Smooth muscle cell (in vitro differentiated cells): ENCODE results near the gene SLC39A5. TPM values are rescaled to one million over a fixed set of nuclear protein-coding genes. Genes with fewer than 3 reads are reported as not detected.

Source experiments
- DNase-seq: peaks from one replicate; lab custom pipeline; 2025; ENCODE audit not compliant: unreplicated experiment; lab: John Stamatoyannopoulos, UW
- H2AFZ ChIP-seq: fragments of 200-600 bp; sonication (generic); 2 replicates; pipeline ENCODE4 v1.6.0; 2016; ENCODE audit warnings: antibody characterized with exemption, low read depth, mild to moderate bottlenecking
- H3F3A ChIP-seq: fragments of 200-600 bp; sonication (generic); 2 replicates; pipeline ENCODE4 v1.6.0; 2017; ENCODE audit warnings: antibody characterized with exemption, low read depth
- H3K27ac ChIP-seq: fragments of 200-600 bp; sonication (generic); 2 replicates; pipeline ENCODE4 v1.5.1; 2016; ENCODE audit warnings: low read depth, mild to moderate bottlenecking
- H3K27me3 ChIP-seq: fragments of 200-600 bp; sonication (generic); 2 replicates; pipeline ENCODE4 v1.6.1; 2016; ENCODE audit warnings: low read depth, mild to moderate bottlenecking
- H3K36me3 ChIP-seq: fragments of 200-600 bp; sonication (generic); 2 replicates; pipeline ENCODE4 v1.5.1; 2016; ENCODE audit warnings: low read depth
- H3K4me1 ChIP-seq: fragments of 200-600 bp; sonication (generic); 2 replicates; pipeline ENCODE4 v1.5.1; 2016; ENCODE audit warnings: low read depth
- H3K4me2 ChIP-seq: fragments of 200-600 bp; sonication (generic); 2 replicates; pipeline ENCODE4 v1.6.0; 2016; ENCODE audit warnings: mild to moderate bottlenecking
- H3K4me3 ChIP-seq: fragments of 200-600 bp; sonication (generic); 2 replicates; pipeline ENCODE4 v1.5.1; 2016; ENCODE audit warnings: mild to moderate bottlenecking
- H3K79me2 ChIP-seq: fragments of 200-600 bp; sonication (generic); 2 replicates; pipeline ENCODE4 v1.6.0; 2016; ENCODE audit warnings: low read depth, mild to moderate bottlenecking
- H3K9ac ChIP-seq: fragments of 200-600 bp; sonication (generic); 2 replicates; pipeline ENCODE4 v1.6.0; 2016; ENCODE audit warnings: low read depth
- H3K9me3 ChIP-seq: fragments of 200-600 bp; sonication (generic); replicated peaks from 2 replicates; pipeline ENCODE4 v1.5.1; 2016; ENCODE audit warnings: low read depth
- H4K20me1 ChIP-seq: fragments of 200-600 bp; sonication (generic); 2 replicates; pipeline ENCODE4 v1.6.0; 2016; ENCODE audit warnings: low read depth
- CTCF ChIP-seq: fragments of 200-600 bp; sonication (generic); IDR thresholded peaks from 2 replicates; pipeline ENCODE4 v1.5.1; 2017; ENCODE audit warnings: borderline replicate concordance, mild to moderate bottlenecking, antibody characterized with exemption; ENCODE audit not compliant: insufficient read depth, poor library complexity, severe bottlenecking
- WGBS: methylation state at CpG from one replicate; pipeline ENCODE4 v1.1.7; 2016; ENCODE audit warnings: low lambda C conversion rate; 5-methylcytosine and 5-hydroxymethylcytosine counted together
- polyA plus RNA-seq: library from polyadenylated mRNA; unstranded; fragments of >200 nt; fragmentation: Nextera tagmentation; extraction: Ambion mirVana; gene quantifications from 2 replicates; pipeline ENCODE4 v1.2.1, GENCODE V29; 2016
- total RNA-seq: library from RNA; depleted of rRNA; stranded (reverse); fragments of >200 nt; gene quantifications from 2 replicates; pipeline ENCODE4 v1.2.3, GENCODE V29; 2014

Gene SLC39A5
- total and polyA plus RNA-seq, 2 experiments from 2014 or later = 0.36 TPM; not detected in 1

- Histone ChIP-seq H3K27ac (no peak overlapping the region), H3K4me3 (no peak overlapping the region), H3K36me3 (no peaks in the 10 kb centered on the region), H3F3A (peaks cover 8% of the 10 kb centered on the region), H4K20me1 (no peaks in the 10 kb centered on the region), H3K9me3 (no peaks in the 10 kb centered on the region), H3K9ac (no peak overlapping the region), H3K27me3 (no peaks in the 10 kb centered on the region), H3K4me1 (no peaks in the 10 kb centered on the region), H2AFZ (no peak overlapping the region), H3K79me2 (no peaks in the 10 kb centered on the region), H3K4me2 (no peak overlapping the region)
- 23% methylated on average over 1 of the region's 1 CpG for WGBS
- TF ChIP-seq CTCF = no peak
- DNase-seq = no peak
These were observed 31.0 kb upstream of the SLC39A5 start for GRCh38 chr12:56198836-56199235.

GRCh38 chr12:56202366-56202765 is 27.5 kb upstream of the SLC39A5 start:
- no peak overlapping the region for H3K4me2 ChIP-seq
- H3K36me3 ChIP-seq = no peaks in the 10 kb centered on the region
- DNase-seq = no peak
- TF ChIP-seq CTCF = no peak
- no peaks in the 10 kb centered on the region for H3K79me2 ChIP-seq
- H3K4me1 ChIP-seq = no peaks in the 10 kb centered on the region
- H3K4me3 ChIP-seq = no peak overlapping the region
- no peaks in the 10 kb centered on the region for H3K27me3 ChIP-seq
- H3K9ac ChIP-seq = no peak overlapping the region
- H4K20me1 ChIP-seq = no peaks in the 10 kb centered on the region
- H3F3A ChIP-seq = peaks cover 22% of the 10 kb centered on the region
- H3K9me3 ChIP-seq = no peaks in the 10 kb centered on the region
- H3K27ac ChIP-seq = no peak overlapping the region
- WGBS = 81% methylated on average over 1 of the region's 1 CpG
- H2AFZ ChIP-seq = no peak overlapping the region

GRCh38 chr12:56202838-56203237 is 27.0 kb upstream of the SLC39A5 start:
- H3K9me3 ChIP-seq = no peaks in the 10 kb centered on the region
- no peaks in the 10 kb centered on the region for H3K79me2 ChIP-seq
- no peak overlapping the region for H3K4me2 ChIP-seq
- no peak for TF ChIP-seq CTCF
- H3K4me1 ChIP-seq = no peaks in the 10 kb centered on the region
- H3F3A ChIP-seq = peaks cover 19% of the 10 kb centered on the region
- H3K4me3 ChIP-seq = no peak overlapping the region
- no peaks in the 10 kb centered on the region for H4K20me1 ChIP-seq
- no peak overlapping the region for H2AFZ ChIP-seq
- DNase-seq = no peak
- no peaks in the 10 kb centered on the region for H3K36me3 ChIP-seq
- 86% methylated on average over 2 of the region's 2 CpGs for whole genome bisulfite sequencing
- no peaks in the 10 kb centered on the region for H3K27me3 ChIP-seq
- H3K9ac ChIP-seq = no peak overlapping the region
- H3K27ac ChIP-seq = no peak overlapping the region

- Histone ChIP-seq H3K27me3 (no peaks in the 10 kb centered on the region), H3K4me2 (no peak overlapping the region), H3K4me1 (no peaks in the 10 kb centered on the region), H3K27ac (no peak overlapping the region), H3F3A (peaks cover 17% of the 10 kb centered on the region), H3K9me3 (no peaks in the 10 kb centered on the region), H4K20me1 (no peaks in the 10 kb centered on the region), H3K4me3 (no peak overlapping the region), H2AFZ (no peak overlapping the region), H3K79me2 (no peaks in the 10 kb centered on the region), H3K9ac (no peak overlapping the region), H3K36me3 (no peaks in the 10 kb centered on the region)
- no peak for TF ChIP-seq CTCF
- DNase-seq = no peak
These were observed 25.6 kb upstream of the SLC39A5 start for GRCh38 chr12:56204275-56204674.
